Activated naive CD4-positive, alpha-beta T cell treated with Interleukin-2 at 50 U/mL for 16 hours (primary cell): ENCODE results near the gene SLC25A6.
A peak's percentile ranks its signal among the peaks of the same experiment; 100 is the strongest.
"Not testable (repeated sequence)": the region's sequence is repeated elsewhere in the genome, so short reads cannot be mapped to it uniquely, and the experiment has no call there.

Source experiments
- DNase-seq: peaks from one replicate; pipeline ENCODE4 v3.0.0-alpha.2; 2020

Gene SLC25A6

GRCh38 chrX:1412551-1413161, 20.7 kb upstream of the SLC25A6 start:
- DNase-seq, result no peak

- DNase-seq, result no peak
These were observed 19.4 kb upstream of the SLC25A6 start for GRCh38 chrX:1411326-1411725.

- no peak for DNase-seq
These were observed 15.1 kb upstream of the SLC25A6 start for GRCh38 chrX:1407035-1407434.

GRCh38 chrX:1405769-1406168, 13.9 kb upstream of the SLC25A6 start:
- DNase-seq, result not testable (repeated sequence)

- DNase-seq, result not testable (repeated sequence)
These were observed 12.0 kb upstream of the SLC25A6 start for GRCh38 chrX:1403867-1404266.

GRCh38 chrX:1403228-1403627, 11.3 kb upstream of the SLC25A6 start:
- no peak for DNase-seq

GRCh38 chrX:1401611-1402430, 9.9 kb upstream of the SLC25A6 start:
- DNase-seq, result no peak

- no peak for DNase-seq
These were observed 9.0 kb upstream of the SLC25A6 start for GRCh38 chrX:1400742-1401471.

GRCh38 chrX:1400049-1400448, 8.1 kb upstream of the SLC25A6 start:
- no peak for DNase-seq

GRCh38 chrX:1398431-1399340, 6.8 kb upstream of the SLC25A6 start:
- no peak for DNase-seq

- no peak for DNase-seq
These were observed 5.7 kb upstream of the SLC25A6 start for GRCh38 chrX:1397441-1398270.

GRCh38 chrX:1397001-1397400, 5.1 kb upstream of the SLC25A6 start:
- DNase-seq, result no peak

- no peak for DNase-seq
These were observed 3.8 kb upstream of the SLC25A6 start for GRCh38 chrX:1395646-1396216.

GRCh38 chrX:1394731-1395501, 3.0 kb upstream of the SLC25A6 start:
- no peak for DNase-seq

GRCh38 chrX:1393871-1394615, 2.1 kb upstream of the SLC25A6 start:
- no peak for DNase-seq

- peak; percentile 69 for DNase-seq
These were observed 609 bp upstream of the SLC25A6 start for GRCh38 chrX:1392376-1393068.

- no peak for DNase-seq
These were observed 575 bp downstream of the SLC25A6 start for GRCh38 chrX:1391370-1391706.

GRCh38 chrX:1390621-1391369, 1.1 kb downstream of the SLC25A6 start:
- no peak for DNase-seq

GRCh38 chrX:1389993-1390285, 2.0 kb downstream of the SLC25A6 start:
- DNase-seq, result no peak
